ENCODE results near the gene TSC2. TPM values are rescaled to one million over a fixed set of nuclear protein-coding genes. Genes with fewer than 3 reads are reported as not detected.

The TSC2 gene
- total RNA-seq, 1 experiment from 2014 or later, result 59.3 TPM

- TF ChIP-seq EZH2phosphoT487 (IDR thresholded peaks at IDR 0.05; ENCODE audit: borderline replicate concordance, low read length) (0 out of 2 replicates have a peak, but pooled peaks have one; percentile 48), EZH2 (IDR thresholded peaks at IDR 0.05; ENCODE audit: low read length, unreplicated experiment) (no peak)
- Histone ChIP-seq H3K27me3 (ENCODE audit: low read length) (no peaks in the 10 kb centered on the region), H3K36me3 (ENCODE audit: low read depth, low read length) (peaks cover 3% of the 10 kb centered on the region; the same call in 1 of the 2 replicates), H3K79me2 (ENCODE audit: low read length) (peaks cover 71% of the 10 kb centered on the region), H3K4me3 (ENCODE audit: low read length) (peak overlapping the region; percentile 94), H3K27ac (ENCODE audit: low read length) (peak overlapping the region; percentile 64), H3K4me2 (ENCODE audit: low read length) (peak overlapping the region; percentile 91), H3K4me1 (ENCODE audit: insufficient read depth, low read length) (peaks cover 25% of the 10 kb centered on the region), H3K9ac (ENCODE audit: low read length) (peak overlapping the region; percentile 97), H2AFZ (ENCODE audit: low read length) (no peak overlapping the region), H3K9me2 (replicated peaks; ENCODE audit: low read length) (no peaks in the 10 kb centered on the region), H3K9me3 (ENCODE audit: low read length) (no peaks in the 10 kb centered on the region), H4K20me1 (ENCODE audit: low read length) (peaks cover 33% of the 10 kb centered on the region), H3F3A (ENCODE audit: low read length, unreplicated experiment) (no peaks in the 10 kb centered on the region)
- POLR2A ChIA-PET (ENCODE audit: unreplicated experiment), result interaction anchor here (0.6 kb wide), 2 partner anchors 15 to 24 kb away, joined by 4 to 9 read pairs; partner anchors contain the start of gene GFER
- ATAC-seq, result peak; percentile 60
- BruUV-seq (replicated peaks), result TSS peak; percentile 68
- CTCF ChIA-PET, result interaction anchor here (1.3 kb wide), 1 partner anchor 15 kb away, joined by 20 read pairs; no protein-coding TSS in a partner anchor
- intact Hi-C loops (cut with micrococcal nuclease), result no loop called here
- peak; percentile 82 for DNase-seq
These were observed 39.7 kb upstream of the TSC2 start for GRCh38 chr16:2008009-2008526.

GRCh38 chr16:2008631-2009163 lies 39.1 kb upstream of the TSC2 start:
- BruUV-seq (replicated peaks), result no TSS peak
- H3K4me1 ChIP-seq (ENCODE audit: insufficient read depth, low read length), result peaks cover 25% of the 10 kb centered on the region
- no peaks in the 10 kb centered on the region for H3F3A ChIP-seq (ENCODE audit: low read length, unreplicated experiment)
- H3K36me3 ChIP-seq (ENCODE audit: low read depth, low read length), result peaks cover 3% of the 10 kb centered on the region; the same call in 1 of the 2 replicates
- H3K9ac ChIP-seq (ENCODE audit: low read length), result peak overlapping the region; percentile 97
- peak overlapping the region; percentile 94 for H3K4me3 ChIP-seq (ENCODE audit: low read length)
- H3K27me3 ChIP-seq (ENCODE audit: low read length), result no peaks in the 10 kb centered on the region
- intact Hi-C loops (cut with micrococcal nuclease), result no loop called here
- no peak overlapping the region for H2AFZ ChIP-seq (ENCODE audit: low read length)
- TF ChIP-seq EZH2 (IDR thresholded peaks at IDR 0.05; ENCODE audit: low read length, unreplicated experiment) (no peak), CTCF (conservative IDR thresholded peaks at IDR 0.05; ENCODE audit: low read depth, low read length) (no peak), EZH2phosphoT487 (IDR thresholded peaks at IDR 0.05; ENCODE audit: borderline replicate concordance, low read length) (no peak)
- peak overlapping the region; percentile 64 for H3K27ac ChIP-seq (ENCODE audit: low read length)
- no peaks in the 10 kb centered on the region for H3K9me3 ChIP-seq (ENCODE audit: low read length)
- ChIA-PET CTCF (interaction anchor here (1.3 kb wide), 1 partner anchor 14 kb away, joined by 20 read pairs; no protein-coding TSS in a partner anchor), POLR2A (ENCODE audit: unreplicated experiment) (interaction anchor here (0.6 kb wide), 1 partner anchor 14 kb away, joined by 9 read pairs; no protein-coding TSS in a partner anchor)
- peak overlapping the region; percentile 91 for H3K4me2 ChIP-seq (ENCODE audit: low read length)
- no peak for ATAC-seq
- H3K9me2 ChIP-seq (replicated peaks; ENCODE audit: low read length), result no peaks in the 10 kb centered on the region
- peaks cover 65% of the 10 kb centered on the region for H3K79me2 ChIP-seq (ENCODE audit: low read length)
- peak; percentile 22 for DNase-seq
- H4K20me1 ChIP-seq (ENCODE audit: low read length), result peaks cover 27% of the 10 kb centered on the region

- Histone ChIP-seq H3K36me3 (ENCODE audit: low read depth, low read length) (peaks cover 3% of the 10 kb centered on the region; the same call in 1 of the 2 replicates), H3K27ac (ENCODE audit: low read length) (peak overlapping the region; percentile 64), H3K9me3 (ENCODE audit: low read length) (no peaks in the 10 kb centered on the region), H3K79me2 (ENCODE audit: low read length) (peaks cover 61% of the 10 kb centered on the region), H3K27me3 (ENCODE audit: low read length) (no peaks in the 10 kb centered on the region), H3K4me3 (ENCODE audit: low read length) (peak overlapping the region; percentile 94), H2AFZ (ENCODE audit: low read length) (no peak overlapping the region), H3K9ac (ENCODE audit: low read length) (peak overlapping the region; percentile 97), H3K4me1 (ENCODE audit: insufficient read depth, low read length) (peaks cover 25% of the 10 kb centered on the region), H3K4me2 (ENCODE audit: low read length) (peak overlapping the region; percentile 91), H4K20me1 (ENCODE audit: low read length) (peaks cover 24% of the 10 kb centered on the region), H3K9me2 (replicated peaks; ENCODE audit: low read length) (no peaks in the 10 kb centered on the region), H3F3A (ENCODE audit: low read length, unreplicated experiment) (no peaks in the 10 kb centered on the region)
- no TSS peak for BruUV-seq (replicated peaks)
- DNase-seq, result no peak
- intact Hi-C loops (cut with micrococcal nuclease), result no loop called here
- peak; percentile 3; the same call in 1 of the 2 replicates for ATAC-seq
- POLR2A ChIA-PET (ENCODE audit: unreplicated experiment), result no interaction called here
- CTCF ChIA-PET, result no interaction called here
- no peak for TF ChIP-seq EZH2 (IDR thresholded peaks at IDR 0.05; ENCODE audit: low read length, unreplicated experiment)
- no peak for TF ChIP-seq EZH2phosphoT487 (IDR thresholded peaks at IDR 0.05; ENCODE audit: borderline replicate concordance, low read length)
- TF ChIP-seq CTCF (conservative IDR thresholded peaks at IDR 0.05; ENCODE audit: low read depth, low read length), result no peak
These were observed 38.5 kb upstream of the TSC2 start for GRCh38 chr16:2009164-2009711.

All from PC-3 (cell line).